Measurements from ENCODE around the gene RHCE. TPM values are rescaled to one million over a fixed set of nuclear protein-coding genes. Genes with fewer than 3 reads are reported as not detected.
A peak's percentile ranks its signal among the peaks of the same experiment; 100 is the strongest.
"Not testable (repeated sequence)": the region's sequence is repeated elsewhere in the genome, so short reads cannot be mapped to it uniquely, and the experiment has no call there.

Gene RHCE
- total RNA-seq, 1 donor from 2014 or later: 0.65 TPM

- peak; percentile 99 for ATAC-seq
- DNase-seq (ENCODE audit: low spot score): not testable (repeated sequence)
These were observed 17.4 kb downstream of the RHCE start for GRCh38 chr1:25402947-25403803.

- not testable (repeated sequence) for ATAC-seq; DNase-seq (ENCODE audit: low spot score)
These were observed 22.5 kb downstream of the RHCE start for GRCh38 chr1:25398079-25398478.

GRCh38 chr1:25397549-25397948 is 23.1 kb downstream of the RHCE start:
- ATAC-seq; DNase-seq (ENCODE audit: low spot score): not testable (repeated sequence)

- ATAC-seq (no peak), DNase-seq (ENCODE audit: low spot score) (no peak)
These were observed 27.8 kb downstream of the RHCE start for GRCh38 chr1:25392841-25393240.

GRCh38 chr1:25389721-25390120 is 30.9 kb downstream of the RHCE start:
- DNase-seq (ENCODE audit: low spot score); ATAC-seq: not testable (repeated sequence)

- ATAC-seq; DNase-seq (ENCODE audit: low spot score): not testable (repeated sequence)
These were observed 31.9 kb downstream of the RHCE start for GRCh38 chr1:25388691-25389090.

- not testable (repeated sequence) for DNase-seq (ENCODE audit: low spot score)
- peak; percentile 29 for ATAC-seq
These were observed 33.5 kb downstream of the RHCE start for GRCh38 chr1:25387096-25387495.

- not testable (repeated sequence) for DNase-seq (ENCODE audit: low spot score); ATAC-seq
These were observed 36.8 kb downstream of the RHCE start for GRCh38 chr1:25383875-25384274.

- DNase-seq (ENCODE audit: low spot score); ATAC-seq: not testable (repeated sequence)
These were observed 37.5 kb downstream of the RHCE start for GRCh38 chr1:25383090-25383489.

- not testable (repeated sequence) for ATAC-seq; DNase-seq (ENCODE audit: low spot score)
These were observed 38.1 kb downstream of the RHCE start for GRCh38 chr1:25382543-25382942.

GRCh38 chr1:25378367-25378766 is 42.3 kb downstream of the RHCE start:
- not testable (repeated sequence) for ATAC-seq; DNase-seq (ENCODE audit: low spot score)

- not testable (repeated sequence) for DNase-seq (ENCODE audit: low spot score)
These were observed 48.9 kb downstream of the RHCE start for GRCh38 chr1:25371757-25372156.

GRCh38 chr1:25369691-25370271 is 50.8 kb downstream of the RHCE start:
- not testable (repeated sequence) for ATAC-seq

More at GRCh38 chr1:25371757-25372156, 48.9 kb downstream of the RHCE start:
- ATAC-seq: not testable (repeated sequence)

GRCh38 chr1:25369241-25369640 is 51.4 kb downstream of the RHCE start:
- ATAC-seq (peak; percentile 29), DNase-seq (ENCODE audit: low spot score) (no peak)

More at GRCh38 chr1:25369691-25370271, 50.8 kb downstream of the RHCE start:
- DNase-seq (ENCODE audit: low spot score): not testable (repeated sequence)

GRCh38 chr1:25362634-25363559 is 57.7 kb downstream of the RHCE start:
- DNase-seq (ENCODE audit: low spot score): not testable (repeated sequence)
- peak; percentile 50 for ATAC-seq

GRCh38 chr1:25361901-25362300 is 58.7 kb downstream of the RHCE start:
- DNase-seq (ENCODE audit: low spot score) (no peak), ATAC-seq (no peak)

GRCh38 chr1:25360596-25361581 is 59.7 kb downstream of the RHCE start:
- ATAC-seq: no peak
- DNase-seq (ENCODE audit: low spot score): no peak

GRCh38 chr1:25356848-25357247 is 63.8 kb downstream of the RHCE start:
- DNase-seq (ENCODE audit: low spot score) (no peak), ATAC-seq (no peak)

- DNase-seq (ENCODE audit: low spot score) (no peak), ATAC-seq (peak; percentile 49)
These were observed 64.2 kb downstream of the RHCE start for GRCh38 chr1:25356441-25356840.

Data from left lobe of liver (tissue), 2 donors.